IMR-90 (cell line): Measurements from ENCODE around the gene ATP5F1C. TPM values are rescaled to one million over a fixed set of nuclear protein-coding genes. Genes with fewer than 3 reads are reported as not detected.

Experiments
- ATAC-seq: fragments of 200-7000 bp; cut with Tn5 transposase; 2 replicates; pipeline ENCODE4 v1.9.1; 2020; ENCODE audit warnings: low read depth, mild to moderate bottlenecking, moderate library complexity
- BruUV-seq: library from RNA; stranded (reverse); fragments of 400-500 nt; replicated peaks from 2 replicates; lab custom pipeline; 2021; lab: Mats Ljungman, UMichigan
- CTCF ChIA-PET: fragments of 300-600 bp; formaldehyde crosslinking; extraction: SDS; loops from one replicate; lab custom pipeline; 2021; ENCODE audit warnings: antibody characterized with exemption; lab: Yijun Ruan, JAX
- POLR2A ChIA-PET: fragments of 300-600 bp; sonication (Branson Sonifier 250); formaldehyde crosslinking; loops from one replicate; lab custom pipeline; 2022; ENCODE audit warnings: antibody characterized with exemption; ENCODE audit not compliant: unreplicated experiment; lab: Charles Lee
- DNase-seq: peaks from one replicate; pipeline ENCODE4 v3.0.0; 2013
- H2AFZ ChIP-seq: replicated peaks from 2 replicates; pipeline ENCODE3; 2013; ENCODE audit warnings: low read length, mild to moderate bottlenecking; ENCODE audit not compliant: poor library complexity
- H2AK5ac ChIP-seq: 2 replicates; pipeline ENCODE4 v1.6.1; 2013; ENCODE audit warnings: low read depth, low read length, inconsistent platforms
- H2AK9ac ChIP-seq: replicated peaks from 2 replicates; pipeline ENCODE3; 2013; ENCODE audit warnings: mild to moderate bottlenecking, low read depth, low read length, moderate library complexity; ENCODE audit not compliant: poor library complexity
- H2BK120ac ChIP-seq: 2 replicates; pipeline ENCODE4 v1.6.1; 2013; ENCODE audit warnings: low read depth, low read length, inconsistent platforms
- H2BK15ac ChIP-seq: 3 replicates; pipeline ENCODE4 v1.6.1; 2013; ENCODE audit warnings: low read depth, low read length, inconsistent platforms
- H2BK20ac ChIP-seq: 2 replicates; pipeline ENCODE4 v1.6.1; 2013; ENCODE audit warnings: low read depth, mild to moderate bottlenecking, inconsistent platforms, low read length, moderate library complexity
- H2BK5ac ChIP-seq: 2 replicates; pipeline ENCODE4 v1.6.1; 2013; ENCODE audit warnings: mild to moderate bottlenecking, low read depth, low read length, inconsistent platforms; ENCODE audit not compliant: poor library complexity, severe bottlenecking
- H3K14ac ChIP-seq: replicated peaks from 2 replicates; pipeline ENCODE4 v1.6.1; 2013; ENCODE audit warnings: low read depth, low read length, inconsistent platforms
- H3K18ac ChIP-seq: 2 replicates; pipeline ENCODE4 v1.6.1; 2013; ENCODE audit warnings: low read depth, low read length, control low read depth
- H3K23ac ChIP-seq: 2 replicates; pipeline ENCODE4 v1.6.1; 2013; ENCODE audit warnings: low read depth, low read length, inconsistent platforms
- H3K27ac ChIP-seq: 2 replicates; pipeline ENCODE4 v1.5.1; 2013; ENCODE audit warnings: mild to moderate bottlenecking, control low read depth, low read length; ENCODE audit not compliant: insufficient read depth
- H3K27me3 ChIP-seq: 2 replicates; pipeline ENCODE4 v1.6.1; 2013; ENCODE audit warnings: low read length; ENCODE audit not compliant: control insufficient read depth, insufficient read depth
- H3K36me3 ChIP-seq: 2 replicates; pipeline ENCODE4 v1.6.1; 2013; ENCODE audit warnings: low read length, mixed read lengths; ENCODE audit not compliant: control insufficient read depth, insufficient read depth
- H3K4ac ChIP-seq: 2 replicates; pipeline ENCODE4 v1.6.1; 2013; ENCODE audit warnings: low read depth, low read length, inconsistent platforms
- H3K4me1 ChIP-seq: 2 replicates; pipeline ENCODE4 v1.6.1; 2013; ENCODE audit warnings: low read length, mixed read lengths; ENCODE audit not compliant: control insufficient read depth, insufficient read depth
- H3K4me2 ChIP-seq: 2 replicates; pipeline ENCODE4 v1.6.1; 2013; ENCODE audit warnings: low read depth, mild to moderate bottlenecking, control low read depth, low read length, moderate library complexity
- H3K4me3 ChIP-seq: 2 replicates; pipeline ENCODE4 v1.5.1; 2013; ENCODE audit warnings: low read depth, mild to moderate bottlenecking, control low read depth, low read length, moderate library complexity; ENCODE audit not compliant: insufficient read depth
- H3K56ac ChIP-seq: 2 replicates; pipeline ENCODE4 v1.6.1; 2013; ENCODE audit warnings: low read length, inconsistent platforms; ENCODE audit not compliant: insufficient read depth; ENCODE audit errors: extremely low read depth
- H3K79me1 ChIP-seq, 2 experiments: 2 replicates each; pipeline ENCODE4 v1.6.1; 2013; ENCODE audit warnings: low read length in 2 of 2, inconsistent platforms in 1 of 2, low read depth in 1 of 2
- H3K9ac ChIP-seq: 2 replicates; pipeline ENCODE4 v1.6.1; 2013; ENCODE audit warnings: low read depth, low read length, control low read depth
- H3K9me1 ChIP-seq: 2 replicates; pipeline ENCODE4 v1.6.1; 2013; ENCODE audit warnings: low read length, inconsistent platforms; ENCODE audit not compliant: insufficient read depth
- H3K9me3 ChIP-seq: 2 replicates; pipeline ENCODE4 v1.6.1; 2013; ENCODE audit warnings: low read length; ENCODE audit not compliant: control insufficient read depth, insufficient read depth
- H4K20me1 ChIP-seq: 2 replicates; pipeline ENCODE4 v1.6.1; 2013; ENCODE audit warnings: low read length, inconsistent platforms; ENCODE audit not compliant: insufficient read depth
- H4K5ac ChIP-seq: 2 replicates; pipeline ENCODE4 v1.6.1; 2013; ENCODE audit warnings: mild to moderate bottlenecking, low read depth, low read length, control low read depth
- H4K8ac ChIP-seq, 2 experiments: 2 replicates each; pipeline ENCODE4 v1.6.1; 2013; ENCODE audit warnings: low read depth in 2 of 2, low read length in 2 of 2, control low read depth in 1 of 2, inconsistent platforms in 1 of 2
- H4K91ac ChIP-seq: 2 replicates; pipeline ENCODE4 v1.6.1; 2013; ENCODE audit warnings: low read depth, low read length, inconsistent platforms; ENCODE audit not compliant: insufficient read depth
- BHLHE40 ChIP-seq: fragments of 150-350 bp; IDR thresholded peaks from 2 replicates; pipeline ENCODE4 v1.6.1; 2016; ENCODE audit warnings: mild to moderate bottlenecking, low read depth, low read length
- MAFK ChIP-seq: IDR thresholded peaks from 2 replicates; pipeline ENCODE4 v1.6.1; 2012; ENCODE audit warnings: low read depth, low read length, improper control_type of control experiment
- RFX5 ChIP-seq: IDR thresholded peaks from 2 replicates; pipeline ENCODE4 v1.8.0; 2012; ENCODE audit warnings: low read depth, mild to moderate bottlenecking, low read length, moderate library complexity
- SMC3 ChIP-seq: fragments of 150-350 bp; IDR thresholded peaks from 2 replicates; pipeline ENCODE4 v1.6.1; 2016; ENCODE audit warnings: low read depth, mild to moderate bottlenecking, antibody characterized with exemption, low read length, moderate library complexity
- WGBS, 2 experiments: methylation state at CpG; one replicate each; pipeline versions ENCODE4 v1.1.5 to v1.1.7; 2013; ENCODE audit warnings: missing lambda C conversion rate in 2 of 2; ENCODE audit not compliant: insufficient read length in 1 of 2; ENCODE audit errors: extremely low coverage in 2 of 2; 5-methylcytosine and 5-hydroxymethylcytosine counted together
- dilution Hi-C: fragments of 300-500 bp; cut with HindIII; formaldehyde crosslinking; loops from one replicate; pipeline ENCODE4 v1.14.3; 2018; ENCODE audit warnings: low sequenced_read_pairs; ENCODE audit not compliant: unreplicated experiment
- in situ Hi-C: fragments of 300-500 bp; cut with MboI; formaldehyde crosslinking; loops from 3 replicates; pipeline ENCODE4 v1.14.3; 2019; ENCODE audit warnings: low sequenced_read_pairs, inconsistent platforms, mixed read lengths
- intact Hi-C: fragments of 100-400 bp; cut with micrococcal nuclease; formaldehyde crosslinking; loops from 2 replicates; pipeline ENCODE4 v1.10.0; 2022
- polyA plus RNA-seq, 3 experiments: library from polyadenylated mRNA; depleted of rRNA; stranded (reverse); fragments of >200 nt; gene quantifications; 2 replicates each; pipeline ENCODE4 v1.2.3, GENCODE V29; 2012; ENCODE audit warnings: low replicate concordance in 1 of 3
- total RNA-seq: library from RNA; depleted of rRNA; stranded (reverse); fragments of >200 nt; gene quantifications from 2 replicates; pipeline ENCODE4 v1.2.3, GENCODE V29; 2012
- TF ChIP-seq, protein P1 (sequence below): fragments of 150-350 bp; IDR thresholded peaks from 2 replicates; pipeline ENCODE4 v1.6.1; 2017; ENCODE audit warnings: mild to moderate bottlenecking, antibody characterized with exemption, low read length, low read depth
- TF ChIP-seq, protein P2 (sequence below): fragments of 150-350 bp; IDR thresholded peaks from 2 replicates; pipeline ENCODE4 v1.6.1; 2016; ENCODE audit warnings: low read depth, mild to moderate bottlenecking, low read length, moderate library complexity, borderline replicate concordance

Gene ATP5F1C
- total and polyA plus RNA-seq, 2 of the 4 experiments (the other 2 are of a cell fraction), result 357 to 367 TPM

DNA sequence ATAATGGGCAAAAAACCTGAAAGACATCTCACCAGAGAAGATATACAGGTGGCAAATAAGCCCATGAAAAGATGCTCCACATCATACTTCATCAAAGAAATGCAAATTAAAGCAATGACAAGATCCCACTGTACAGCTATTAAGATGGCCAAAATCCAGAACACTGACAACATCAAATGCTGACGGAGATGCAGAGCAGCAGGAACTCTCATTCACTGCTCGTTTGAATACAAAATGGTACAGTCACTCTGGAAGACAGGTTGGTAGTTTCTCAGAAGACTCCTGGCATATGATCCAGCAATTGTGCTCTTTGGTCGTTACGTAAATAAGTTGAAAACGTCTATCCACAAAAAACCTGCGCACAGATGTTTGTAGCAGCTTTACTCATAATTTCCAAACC lies 35.7 kb upstream of the ATP5F1C start:
- TF ChIP-seq BHLHE40, result no peak
- TF ChIP-seq, protein P1, sequence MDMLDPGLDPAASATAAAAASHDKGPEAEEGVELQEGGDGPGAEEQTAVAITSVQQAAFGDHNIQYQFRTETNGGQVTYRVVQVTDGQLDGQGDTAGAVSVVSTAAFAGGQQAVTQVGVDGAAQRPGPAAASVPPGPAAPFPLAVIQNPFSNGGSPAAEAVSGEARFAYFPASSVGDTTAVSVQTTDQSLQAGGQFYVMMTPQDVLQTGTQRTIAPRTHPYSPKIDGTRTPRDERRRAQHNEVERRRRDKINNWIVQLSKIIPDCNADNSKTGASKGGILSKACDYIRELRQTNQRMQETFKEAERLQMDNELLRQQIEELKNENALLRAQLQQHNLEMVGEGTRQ, result no peak
- no peak for TF ChIP-seq RFX5
- TF ChIP-seq SMC3, result no peak
- TF ChIP-seq, protein P2, sequence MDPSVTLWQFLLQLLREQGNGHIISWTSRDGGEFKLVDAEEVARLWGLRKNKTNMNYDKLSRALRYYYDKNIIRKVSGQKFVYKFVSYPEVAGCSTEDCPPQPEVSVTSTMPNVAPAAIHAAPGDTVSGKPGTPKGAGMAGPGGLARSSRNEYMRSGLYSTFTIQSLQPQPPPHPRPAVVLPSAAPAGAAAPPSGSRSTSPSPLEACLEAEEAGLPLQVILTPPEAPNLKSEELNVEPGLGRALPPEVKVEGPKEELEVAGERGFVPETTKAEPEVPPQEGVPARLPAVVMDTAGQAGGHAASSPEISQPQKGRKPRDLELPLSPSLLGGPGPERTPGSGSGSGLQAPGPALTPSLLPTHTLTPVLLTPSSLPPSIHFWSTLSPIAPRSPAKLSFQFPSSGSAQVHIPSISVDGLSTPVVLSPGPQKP, result no peak
- TF ChIP-seq MAFK, result no peak
- Histone ChIP-seq H3K4ac (no peak overlapping the region), H3K18ac (no peak overlapping the region), H3K4me2 (no peak overlapping the region), H3K27ac (no peak overlapping the region), H3K79me1 (no peaks in the 10 kb centered on the region; a peak in 1 of 4 replicates), H2AFZ (no peak overlapping the region), H3K9me3 (no peaks in the 10 kb centered on the region), H2BK120ac (no peak overlapping the region), H3K4me1 (no peaks in the 10 kb centered on the region), H3K27me3 (no peaks in the 10 kb centered on the region), H3K9me1 (no peaks in the 10 kb centered on the region), H2AK9ac (no peak overlapping the region), H3K9ac (no peak overlapping the region), H3K23ac (no peak overlapping the region), H3K14ac (no peak overlapping the region), H2BK5ac (no peak overlapping the region), H3K4me3 (no peak overlapping the region), H3K56ac (no peak overlapping the region), H4K91ac (no peak overlapping the region), H4K5ac (no peak overlapping the region), H2BK20ac (no peak overlapping the region), H2AK5ac (no peak overlapping the region), H3K36me3 (peaks cover 26% of the 10 kb centered on the region), H4K20me1 (peaks cover 3% of the 10 kb centered on the region; the same call in 1 of the 2 replicates), H4K8ac (no peak overlapping the region), H2BK15ac (no peak overlapping the region)
- ChIA-PET CTCF (no interaction called here), POLR2A (no interaction called here)
- no peak for ATAC-seq
- in situ Hi-C loops (no loop called here), dilution Hi-C loops (no loop called here), intact Hi-C loops (loop anchor here (5.0 to 10.0 kb wide), 2 partner anchors 225 to 1553 kb away; no protein-coding TSS in a partner anchor)
- BruUV-seq, result no TSS peak
- DNase-seq, result no peak
- 96% methylated on average over 2 of the region's 6 CpGs; no CpG with 5 or more reads in 1 of the 2 experiments for WGBS, 2 experiments
